GM18507 (cell line): ENCODE data around the gene EID2.

ENCODE experiments used
- DNase-seq: peaks from one replicate; pipeline ENCODE4 v3.0.0; 2011; ENCODE audit warnings: low read depth; ENCODE audit not compliant: insufficient read length; ENCODE audit errors: extremely low spot score
- FAIRE-seq: peaks from 2 replicates; lab custom pipeline; 2011; peaks lifted over from hg19 to GRCh38; lab: Jason Lieb, UNC

The EID2 gene

DNA sequence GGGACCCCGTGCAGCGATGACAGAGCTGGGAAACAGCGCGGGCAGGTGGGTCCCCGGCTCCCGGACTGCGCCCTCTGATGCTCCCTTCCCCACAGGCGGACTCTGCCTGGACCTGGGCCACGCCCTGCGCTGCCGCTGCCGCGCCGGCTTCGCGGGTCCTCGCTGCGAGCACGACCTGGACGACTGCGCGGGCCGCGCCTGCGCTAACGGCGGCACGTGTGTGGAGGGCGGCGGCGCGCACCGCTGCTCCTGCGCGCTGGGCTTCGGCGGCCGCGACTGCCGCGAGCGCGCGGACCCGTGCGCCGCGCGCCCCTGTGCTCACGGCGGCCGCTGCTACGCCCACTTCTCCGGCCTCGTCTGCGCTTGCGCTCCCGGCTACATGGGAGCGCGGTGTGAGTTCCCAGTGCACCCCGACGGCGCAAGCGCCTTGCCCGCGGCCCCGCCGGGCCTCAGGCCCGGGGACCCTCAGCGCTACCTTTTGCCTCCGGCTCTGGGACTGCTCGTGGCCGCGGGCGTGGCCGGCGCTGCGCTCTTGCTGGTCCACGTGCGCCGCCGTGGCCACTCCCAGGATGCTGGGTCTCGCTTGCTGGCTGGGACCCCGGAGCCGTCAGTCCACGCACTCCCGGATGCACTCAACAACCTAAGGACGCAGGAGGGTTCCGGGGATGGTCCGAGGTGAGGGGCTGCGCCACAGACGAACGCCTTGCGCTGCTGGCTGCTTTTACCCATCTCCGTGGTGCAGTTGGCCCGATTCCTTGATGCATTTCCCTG lies 32.8 kb downstream of the EID2 start:
- DNase-seq (peak; percentile 78), FAIRE-seq (peak; percentile 79)

DNA sequence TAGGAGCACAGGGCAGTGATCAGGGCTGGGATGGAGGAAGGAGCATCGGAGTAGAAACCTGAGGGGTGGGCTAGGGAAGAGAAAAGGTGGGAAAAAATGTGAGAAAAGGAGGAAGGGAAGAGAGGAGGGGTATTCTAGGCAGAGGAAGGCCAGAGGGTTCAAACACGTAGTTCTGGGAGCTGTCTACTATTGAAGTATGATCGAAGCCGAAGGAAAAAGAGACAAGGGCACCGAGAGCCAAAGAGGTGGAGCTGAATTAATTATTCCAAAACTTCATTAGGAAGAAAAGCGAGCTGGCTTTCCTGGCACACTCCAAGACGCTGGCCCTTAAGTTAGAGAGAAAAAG lies 33.4 kb downstream of the EID2 start:
- DNase-seq (no peak), FAIRE-seq (no peak)

DNA sequence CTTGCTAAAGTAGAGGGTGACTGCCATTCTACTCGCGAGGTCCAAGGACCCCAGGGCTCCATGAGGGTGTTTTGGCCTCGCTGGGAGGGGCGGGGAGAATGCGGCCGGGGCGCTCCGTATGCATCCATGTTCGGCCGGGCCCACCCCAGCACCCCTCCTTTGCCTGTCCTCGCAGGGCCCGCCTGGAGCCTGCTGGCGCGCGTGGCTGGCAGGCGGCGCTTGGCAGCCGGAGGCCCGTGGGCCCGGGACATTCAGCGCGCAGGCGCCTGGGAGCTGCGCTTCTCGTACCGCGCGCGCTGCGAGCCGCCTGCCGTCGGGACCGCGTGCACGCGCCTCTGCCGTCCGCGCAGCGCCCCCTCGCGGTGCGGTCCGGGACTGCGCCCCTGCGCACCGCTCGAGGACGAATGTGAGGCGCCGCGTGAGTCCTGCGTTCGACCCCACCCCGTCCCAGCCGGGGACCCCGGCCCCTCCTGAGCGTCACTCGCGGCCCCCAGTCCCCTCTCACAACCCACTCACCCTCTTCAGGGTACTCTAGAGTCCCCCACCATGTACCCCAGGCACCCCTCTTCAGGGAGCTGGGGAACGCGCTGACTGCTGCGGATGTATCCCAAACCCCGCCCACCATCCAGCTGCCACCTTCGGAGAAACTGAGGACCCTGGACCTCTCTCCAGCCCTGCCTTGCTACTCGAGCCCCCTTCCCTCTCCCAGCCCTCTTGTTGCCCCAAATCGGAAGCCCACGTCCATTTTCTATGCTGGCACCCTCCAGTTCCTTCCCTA lies 37.1 kb downstream of the EID2 start:
- FAIRE-seq (peak; percentile 87), DNase-seq (peak; percentile 77)

DNA sequence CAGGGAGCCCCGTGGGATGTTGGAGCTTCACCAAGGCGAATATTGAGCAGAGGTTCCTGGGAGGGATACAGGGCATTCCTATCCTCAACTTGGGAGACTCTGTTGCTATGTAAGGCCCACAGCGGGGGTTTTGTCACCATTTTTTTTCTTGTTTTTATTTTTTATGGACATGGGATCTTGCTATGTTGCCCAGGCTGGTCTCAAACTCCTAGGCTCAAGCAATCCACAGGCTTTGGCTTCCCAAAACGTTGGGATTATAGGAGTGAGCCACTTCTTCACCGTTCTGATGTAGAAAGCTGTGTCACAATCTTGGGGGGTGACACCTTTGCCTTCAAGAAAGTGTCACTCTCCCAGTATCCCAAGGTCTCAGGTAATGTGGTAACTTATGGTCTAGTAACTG lies 38.6 kb downstream of the EID2 start:
- no peak for FAIRE-seq

DNA sequence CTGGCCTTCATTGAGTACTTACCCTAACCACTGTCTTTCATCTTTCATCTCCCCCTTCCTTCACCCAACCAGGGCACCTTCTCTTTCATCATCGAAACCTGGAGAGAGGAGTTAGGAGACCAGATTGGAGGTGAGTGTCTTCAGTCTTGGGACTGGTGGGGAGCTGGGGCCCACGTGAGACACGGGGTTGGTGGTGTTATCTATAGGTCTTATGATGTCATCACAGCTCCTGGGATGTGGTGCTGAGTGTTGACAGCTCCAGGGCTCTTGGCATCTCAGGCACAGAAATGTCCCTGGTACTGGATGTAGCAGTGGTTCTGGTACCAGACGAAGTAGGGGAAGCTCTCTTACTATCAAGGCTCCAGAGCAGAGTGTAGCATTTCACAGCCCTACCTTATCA lies 39.4 kb downstream of the EID2 start:
- DNase-seq (no peak), FAIRE-seq (no peak)

More for the DNA sequence above, 38.6 kb downstream of the EID2 start:
- no peak for DNase-seq

DNA sequence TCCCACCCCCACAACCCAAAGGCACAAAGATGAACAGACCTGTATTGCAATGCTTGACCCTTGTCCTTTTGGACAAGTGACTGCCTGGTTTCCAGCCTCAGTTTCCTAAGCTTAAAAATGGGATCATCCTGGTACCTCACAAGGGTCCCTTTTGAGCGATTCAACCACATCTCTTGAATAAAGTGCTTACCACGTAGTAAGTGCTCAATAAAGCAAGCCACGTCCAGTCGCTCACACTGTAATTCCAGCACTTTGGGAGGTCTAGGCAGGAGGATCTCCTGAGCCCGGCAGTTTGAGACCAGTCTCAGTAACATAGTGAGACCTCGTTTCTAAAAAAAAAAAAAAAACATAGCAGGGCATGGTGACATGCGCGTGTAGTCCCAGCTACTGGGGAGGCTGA lies 40.0 kb downstream of the EID2 start:
- FAIRE-seq: no peak
- no peak for DNase-seq

DNA sequence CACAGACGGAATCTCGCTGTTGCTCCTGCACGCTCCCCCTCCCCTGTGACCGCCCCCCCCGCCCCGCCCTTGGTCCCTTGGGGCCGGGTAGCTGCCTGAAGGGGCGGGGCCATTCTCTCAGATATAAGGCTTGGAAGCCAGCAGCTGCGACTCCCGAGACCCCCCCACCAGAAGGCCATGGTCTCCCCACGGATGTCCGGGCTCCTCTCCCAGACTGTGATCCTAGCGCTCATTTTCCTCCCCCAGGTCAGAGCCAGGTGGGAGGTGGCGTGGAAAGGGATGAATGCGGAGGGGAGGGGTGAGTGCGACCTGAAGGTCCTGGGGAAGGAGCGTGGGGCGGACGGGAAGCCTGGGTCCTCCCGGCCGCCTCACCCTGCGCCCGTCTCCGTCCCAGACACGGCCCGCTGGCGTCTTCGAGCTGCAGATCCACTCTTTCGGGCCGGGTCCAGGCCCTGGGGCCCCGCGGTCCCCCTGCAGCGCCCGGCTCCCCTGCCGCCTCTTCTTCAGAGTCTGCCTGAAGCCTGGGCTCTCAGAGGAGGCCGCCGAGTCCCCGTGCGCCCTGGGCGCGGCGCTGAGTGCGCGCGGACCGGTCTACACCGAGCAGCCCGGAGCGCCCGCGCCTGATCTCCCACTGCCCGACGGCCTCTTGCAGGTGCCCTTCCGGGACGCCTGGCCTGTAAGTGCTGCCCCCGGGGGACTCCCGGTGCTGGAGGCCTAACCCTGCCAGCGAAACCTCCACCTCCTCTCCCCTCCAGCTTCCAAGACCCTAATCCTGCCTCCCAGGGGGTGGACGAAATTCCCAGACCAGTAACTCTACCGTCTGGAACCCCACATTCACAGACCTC lies 40.9 kb downstream of the EID2 start, which contains the start of gene DLL3:
Gene DLL3, plus strand, starts transcription at position 150 of the 845 bp plus-strand sequence. Its CDS starts 28 bp downstream, at position 178.
- DNase-seq: no peak
- no peak for FAIRE-seq

DNA sequence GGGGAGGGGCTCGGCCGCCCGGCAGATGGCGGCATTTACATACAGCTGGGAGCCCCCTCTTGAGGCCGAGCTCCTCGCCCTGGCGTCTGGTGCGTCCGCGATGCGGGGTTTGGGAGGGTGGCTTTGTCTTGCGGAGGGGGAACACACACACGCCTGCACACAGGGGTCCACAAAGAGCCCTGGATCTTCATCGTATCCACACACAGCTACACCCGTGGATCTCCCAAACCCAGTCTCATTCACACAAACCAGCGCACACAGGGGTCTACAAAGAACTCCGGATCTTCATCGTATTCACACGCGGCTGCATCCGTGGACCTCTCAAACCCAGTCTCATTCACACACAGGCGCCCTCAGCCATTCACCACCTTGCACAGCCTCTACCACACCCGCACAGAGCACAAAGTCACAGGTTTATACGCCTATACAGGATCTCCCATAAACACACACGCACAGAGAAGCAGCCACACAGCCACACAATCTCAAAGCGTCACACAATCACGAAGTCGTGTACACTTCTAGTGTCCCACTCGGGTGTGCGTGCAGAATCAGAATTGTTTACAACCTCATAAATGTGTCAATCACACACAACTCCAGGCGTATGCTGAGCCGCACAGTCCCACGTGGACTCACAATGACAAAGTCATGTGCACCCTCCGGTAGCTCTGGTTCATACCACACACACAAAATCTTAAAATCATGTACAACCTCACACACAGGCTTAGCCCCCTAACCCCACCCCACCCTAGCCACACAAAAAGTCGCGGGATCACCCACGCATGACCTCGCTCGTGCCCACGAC lies 41.8 kb downstream of the EID2 start:
- FAIRE-seq: peak; percentile 44
- no peak for DNase-seq

DNA sequence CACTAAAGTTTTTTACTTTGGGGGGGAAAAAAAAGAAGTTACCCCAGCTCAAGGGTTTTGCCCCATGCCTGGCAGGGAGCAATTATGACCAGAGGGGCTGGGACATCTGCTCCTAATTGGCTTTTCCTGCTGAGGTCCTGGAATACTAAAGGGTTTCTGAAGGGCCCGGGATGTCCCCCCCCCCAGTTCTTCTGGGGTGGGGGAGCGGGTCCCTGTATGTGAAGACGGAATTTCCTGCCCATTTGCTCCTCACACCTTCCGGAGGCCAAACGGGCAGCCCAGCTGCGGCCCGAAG lies 42.3 kb downstream of the EID2 start:
- peak; percentile 65 for FAIRE-seq
- no peak for DNase-seq

DNA sequence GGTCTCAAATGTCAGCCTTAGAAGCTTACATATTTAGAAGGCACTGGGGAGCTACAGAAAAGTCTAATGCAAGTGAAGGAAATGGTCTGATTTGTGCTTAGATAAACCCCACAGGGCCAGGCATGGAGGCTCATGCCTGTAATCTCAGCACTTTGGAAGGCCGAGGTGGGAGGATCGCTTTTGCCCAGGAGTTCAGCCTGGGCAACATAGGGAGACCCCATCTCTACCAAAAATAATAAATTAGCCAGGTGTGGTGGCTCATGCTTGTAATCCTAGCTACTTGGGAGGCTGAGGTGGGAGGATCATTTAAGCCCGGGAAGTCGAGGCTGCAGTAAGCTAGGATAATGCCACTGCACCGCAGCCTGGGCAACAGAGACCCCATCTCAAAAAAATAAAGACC lies 43.9 kb downstream of the EID2 start:
- FAIRE-seq (no peak), DNase-seq (no peak)

DNA sequence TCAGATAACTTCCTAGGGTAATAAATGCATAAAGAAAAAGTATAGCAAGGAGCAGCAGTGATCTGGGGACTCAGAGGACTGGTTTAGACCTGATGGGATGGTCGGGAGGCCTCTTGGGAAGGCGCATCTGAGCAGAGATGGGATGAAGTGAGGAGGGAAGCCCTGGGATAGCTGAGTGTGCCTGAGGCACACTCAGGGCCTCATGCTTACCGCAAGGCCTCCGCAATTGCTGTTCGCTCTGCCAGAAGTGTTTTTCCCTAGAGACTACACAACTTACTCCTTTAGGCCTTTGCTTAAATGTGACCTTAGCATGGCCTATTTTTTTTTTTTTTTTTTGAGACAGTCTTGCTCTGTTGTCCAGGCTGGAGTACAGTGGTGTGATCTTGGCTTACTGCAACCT lies 45.3 kb downstream of the EID2 start:
- FAIRE-seq (no peak), DNase-seq (no peak)

DNA sequence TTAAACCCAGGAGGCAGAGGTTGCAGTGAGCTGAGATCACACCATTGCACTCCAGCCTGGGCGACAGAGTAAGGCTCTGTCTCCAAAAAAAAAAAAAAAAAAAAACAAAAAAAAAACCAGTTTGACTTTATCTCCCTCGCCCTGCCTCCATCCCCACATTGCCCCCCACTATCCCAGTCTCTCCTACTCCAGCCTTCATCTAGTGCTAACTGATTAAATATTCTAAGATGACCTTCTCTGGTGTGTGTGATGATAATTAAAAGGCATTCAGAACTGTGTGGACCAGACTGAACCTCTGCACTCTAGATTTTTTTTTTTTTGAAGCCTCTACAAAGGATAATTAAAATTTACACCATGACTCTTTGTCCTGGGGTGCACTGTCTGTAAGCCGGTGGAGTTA lies 47.2 kb downstream of the EID2 start:
- FAIRE-seq (no peak), DNase-seq (no peak)

DNA sequence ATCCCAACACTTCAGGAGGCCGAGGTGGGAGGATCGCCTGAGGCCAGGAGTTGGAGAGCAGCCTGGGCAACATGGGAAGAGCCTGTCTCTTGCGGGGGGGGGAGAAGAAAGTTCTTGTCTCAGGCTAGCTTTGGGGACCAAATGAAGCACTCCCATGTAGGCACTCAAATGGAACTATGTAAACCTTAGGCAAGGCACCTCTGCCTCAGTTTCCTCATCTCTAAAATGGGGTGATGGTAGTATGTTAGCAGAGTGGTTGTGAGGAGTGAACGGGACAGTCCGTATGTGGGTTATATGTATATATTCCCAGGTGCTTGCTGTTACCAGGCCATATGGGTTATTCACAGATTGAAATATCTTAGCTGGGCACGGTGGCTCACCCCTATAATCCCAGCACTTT lies 47.7 kb downstream of the EID2 start:
- FAIRE-seq (no peak), DNase-seq (no peak)

DNA sequence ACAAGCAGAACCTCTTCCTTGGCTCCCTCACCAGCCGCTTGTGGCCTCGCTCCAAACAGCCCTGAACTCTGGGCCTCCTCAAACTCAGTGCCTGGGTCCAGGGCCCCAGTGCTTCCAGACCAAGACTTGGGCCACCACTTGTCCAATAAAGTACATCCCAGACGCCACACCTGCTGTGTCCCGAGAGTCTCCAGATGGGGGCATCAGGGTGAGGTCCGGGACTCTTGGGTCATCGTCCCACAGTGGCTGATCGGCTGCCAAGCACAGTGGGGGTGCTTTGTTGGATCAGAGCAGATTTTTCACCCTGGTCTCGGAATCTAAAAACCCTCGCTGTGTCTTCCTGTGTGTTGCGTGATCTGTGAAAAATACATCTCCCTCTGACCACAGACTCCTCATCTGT lies 50.2 kb downstream of the EID2 start:
- FAIRE-seq (no peak), DNase-seq (no peak)
